SH-SY5Y (cell line): Measurements from ENCODE around the gene CDCA5.

Source experiments
- GATA2 ChIP-seq: IDR thresholded peaks from 2 replicates; pipeline ENCODE4 v1.6.1; 2011; ENCODE audit warnings: mild to moderate bottlenecking, low read depth, low read length
- GATA3 ChIP-seq: IDR thresholded peaks from 2 replicates; pipeline ENCODE4 v1.6.1; 2011; ENCODE audit warnings: low read depth, mild to moderate bottlenecking, low read length, moderate library complexity

GRCh38 chr11:65115361-65116082, 31.7 kb upstream of the CDCA5 start:
- TF ChIP-seq GATA2 (no peak), GATA3 (no peak)
